ENCODE data around the gene SEC22B.
"Not testable (repeated sequence)": the region's sequence is repeated elsewhere in the genome, so short reads cannot be mapped to it uniquely, and the experiment has no call there.

GRCh38 chr1:120217933-120218332 lies 41.6 kb upstream of the SEC22B start:
- not testable (repeated sequence) for TF ChIP-seq RFX5 (IDR thresholded peaks at IDR 0.05; ENCODE audit: low read length); CHD2 (IDR thresholded peaks at IDR 0.05; ENCODE audit: low read length, partially characterized antibody); YY1 (IDR thresholded peaks at IDR 0.05; ENCODE audit: low read depth); GATA2 (CRISPR knock-in tag; IDR thresholded peaks at IDR 0.05); POLR2AphosphoS5 (IDR thresholded peaks at IDR 0.05; ENCODE audit: low read depth, low read length); EP300 (IDR thresholded peaks at IDR 0.05; ENCODE audit: borderline replicate concordance in 1 of 2, low read depth in 1 of 2, low read length in 1 of 2)
